Inflammatory macrophage treated with lipopolysaccharide for 4 hours (primary cell): ENCODE results near the gene ARFGAP1.
A peak's percentile ranks its signal among the peaks of the same experiment; 100 is the strongest.
"Not testable (repeated sequence)": the region's sequence is repeated elsewhere in the genome, so short reads cannot be mapped to it uniquely, and the experiment has no call there.

ENCODE experiments used
- DNase-seq: peaks from one replicate; pipeline ENCODE4 v3.0.0-alpha.2; 2020

Gene ARFGAP1

DNA sequence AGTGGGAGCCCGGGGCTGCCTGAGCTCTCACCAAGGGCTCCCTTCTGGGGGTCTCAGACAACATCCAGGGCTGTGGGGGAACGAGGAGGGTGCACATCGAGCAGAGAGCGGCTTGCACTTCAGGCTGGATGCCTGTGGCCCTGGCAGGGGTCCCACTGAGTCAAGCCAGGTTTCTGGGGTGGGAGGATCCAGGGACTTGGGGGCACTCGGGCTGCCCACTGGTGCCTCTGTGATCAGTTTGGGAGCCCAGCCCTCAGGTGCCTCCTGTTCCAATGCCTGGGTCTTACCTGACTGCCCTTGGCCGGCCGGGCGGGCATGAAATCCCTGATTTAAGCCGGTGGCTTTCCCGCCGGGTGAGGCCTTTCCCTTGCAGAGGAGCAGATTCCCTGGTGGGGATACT is 20.8 kb downstream of the ARFGAP1 start:
- no peak for DNase-seq

DNA sequence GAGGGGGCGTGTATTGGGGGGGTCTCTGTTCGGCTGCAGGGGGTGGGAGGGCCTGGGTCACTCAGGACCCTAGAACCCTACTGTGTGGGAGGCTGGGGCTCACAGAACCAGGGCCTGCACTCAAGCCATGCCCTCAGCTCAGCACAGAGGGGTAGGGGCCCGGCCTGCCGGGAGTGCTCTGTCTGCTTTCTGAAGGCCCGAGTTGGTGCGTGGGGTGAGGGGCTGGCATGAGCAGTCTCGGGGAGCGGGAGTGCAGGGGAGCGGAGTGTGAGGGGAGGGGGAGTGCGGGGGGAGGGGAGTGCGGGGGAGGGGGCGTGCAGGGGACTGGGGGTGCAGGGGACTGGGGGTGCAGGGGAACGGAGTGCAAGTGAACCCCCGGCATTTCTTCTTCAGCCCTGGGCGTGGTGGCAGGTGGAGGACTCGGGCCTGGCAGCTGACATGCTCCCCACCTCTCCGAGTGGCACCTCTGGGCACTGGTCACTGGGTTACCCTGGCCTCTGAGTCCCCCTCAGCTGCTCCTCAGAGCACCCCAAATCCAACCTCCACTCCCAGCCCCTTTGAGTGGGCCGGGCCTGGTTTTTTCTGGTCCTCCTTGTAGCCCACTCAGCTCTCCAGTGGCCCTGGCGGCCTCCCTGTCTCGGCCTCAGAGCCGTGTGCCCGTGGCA is 21.4 kb downstream of the ARFGAP1 start:
- no peak for DNase-seq

DNA sequence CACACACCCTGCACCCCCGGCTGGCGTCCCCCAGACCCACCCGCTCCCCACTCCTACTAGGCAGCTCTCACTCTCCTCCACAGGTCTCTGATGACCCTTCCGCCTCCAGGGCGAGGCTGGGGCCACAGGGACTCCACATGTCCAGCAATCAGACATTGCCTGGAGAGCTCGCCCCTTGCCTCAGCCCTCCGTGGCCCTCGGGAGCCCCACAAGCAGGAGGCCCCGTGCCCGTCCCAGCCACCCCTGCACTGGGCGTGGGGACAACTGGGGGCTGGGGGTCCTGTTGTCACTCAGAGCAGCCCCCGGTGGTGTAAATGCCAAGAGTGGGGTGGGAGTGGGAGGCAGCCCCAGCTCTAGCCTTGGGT is 21.9 kb downstream of the ARFGAP1 start:
- no peak for DNase-seq

GRCh38 chr20:63295018-63295417 is 22.4 kb downstream of the ARFGAP1 start:
- DNase-seq: no peak

DNA sequence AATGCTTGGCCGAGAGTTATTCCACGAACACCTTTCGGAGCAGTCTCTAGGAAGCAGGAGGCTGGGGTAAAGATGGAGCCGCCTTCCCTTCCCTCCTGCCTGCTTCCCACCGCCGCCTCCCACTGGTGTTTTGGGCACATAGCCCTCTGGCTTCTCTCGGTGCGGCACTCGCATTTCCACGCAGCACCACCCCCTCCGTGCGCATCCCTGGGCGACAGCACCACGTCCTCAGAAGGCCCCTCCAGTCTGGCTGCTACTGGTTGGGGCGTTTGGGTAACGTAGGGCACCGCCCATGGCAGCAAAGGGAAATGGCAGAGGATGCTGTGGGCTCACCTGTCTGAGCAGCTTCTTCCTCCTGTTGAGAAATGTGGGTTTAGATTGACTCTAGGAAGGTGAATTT is 22.8 kb downstream of the ARFGAP1 start:
- DNase-seq: no peak

- no peak for DNase-seq
These were observed 23.2 kb downstream of the ARFGAP1 start for GRCh38 chr20:63295846-63296245.

DNA sequence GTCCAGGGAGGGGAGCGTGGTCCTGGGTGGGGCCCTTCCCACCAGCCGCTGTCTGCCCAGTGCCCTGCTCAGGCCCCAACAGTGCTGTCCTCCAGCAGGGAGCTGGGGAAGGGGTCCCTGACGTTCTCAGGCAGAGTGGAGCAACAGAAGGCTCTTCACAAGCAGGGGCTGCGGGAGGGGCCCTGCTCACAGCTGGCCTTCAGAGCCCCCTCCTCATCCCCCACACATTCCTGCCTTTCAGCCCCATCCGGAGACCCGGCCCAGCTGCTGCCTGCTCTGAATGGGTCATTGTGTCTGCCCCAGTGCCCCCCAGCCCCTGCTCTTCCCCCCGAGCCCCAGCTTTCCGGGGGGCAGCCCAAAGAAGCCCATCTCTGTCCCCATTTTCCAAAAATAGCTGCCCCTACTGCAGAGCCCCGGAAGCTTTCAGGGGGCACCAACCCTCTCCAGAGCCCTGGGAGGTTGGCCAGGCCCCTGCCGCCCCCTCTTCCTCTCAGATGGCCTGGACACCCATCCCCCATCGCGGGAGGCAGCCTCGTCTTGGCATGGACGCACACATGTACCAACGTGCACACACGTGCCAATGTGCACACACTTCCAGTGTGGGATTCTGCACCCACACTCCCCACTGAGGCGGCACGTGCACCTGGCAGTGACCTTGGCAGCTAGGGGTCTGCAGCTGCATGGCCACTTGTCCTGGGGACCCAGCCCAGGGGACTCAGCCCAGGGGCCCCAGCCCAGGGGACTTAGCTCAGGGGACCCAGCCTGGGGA is 24.1 kb downstream of the ARFGAP1 start:
- DNase-seq: no peak

DNA sequence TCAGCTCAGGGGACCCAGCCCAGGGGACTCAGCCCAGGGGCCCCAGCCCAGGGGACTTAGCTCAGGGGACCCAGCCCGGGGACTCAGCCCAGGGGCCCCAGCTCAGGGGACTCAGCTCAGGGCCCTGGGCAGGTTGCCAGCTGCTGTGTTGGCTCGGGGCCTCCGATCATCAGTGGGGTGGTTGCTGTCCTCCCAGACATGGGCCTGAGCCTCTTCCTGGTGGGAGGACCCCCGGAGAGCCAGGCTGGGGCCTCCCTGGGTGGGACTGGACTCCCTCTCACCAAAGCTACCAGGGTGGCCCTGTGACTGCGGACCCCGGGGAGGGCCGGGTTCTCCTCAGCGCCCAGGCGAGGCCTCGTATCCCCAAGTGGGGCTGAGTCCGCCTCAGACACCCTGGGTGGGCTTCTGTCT is 24.8 kb downstream of the ARFGAP1 start:
- DNase-seq: no peak

DNA sequence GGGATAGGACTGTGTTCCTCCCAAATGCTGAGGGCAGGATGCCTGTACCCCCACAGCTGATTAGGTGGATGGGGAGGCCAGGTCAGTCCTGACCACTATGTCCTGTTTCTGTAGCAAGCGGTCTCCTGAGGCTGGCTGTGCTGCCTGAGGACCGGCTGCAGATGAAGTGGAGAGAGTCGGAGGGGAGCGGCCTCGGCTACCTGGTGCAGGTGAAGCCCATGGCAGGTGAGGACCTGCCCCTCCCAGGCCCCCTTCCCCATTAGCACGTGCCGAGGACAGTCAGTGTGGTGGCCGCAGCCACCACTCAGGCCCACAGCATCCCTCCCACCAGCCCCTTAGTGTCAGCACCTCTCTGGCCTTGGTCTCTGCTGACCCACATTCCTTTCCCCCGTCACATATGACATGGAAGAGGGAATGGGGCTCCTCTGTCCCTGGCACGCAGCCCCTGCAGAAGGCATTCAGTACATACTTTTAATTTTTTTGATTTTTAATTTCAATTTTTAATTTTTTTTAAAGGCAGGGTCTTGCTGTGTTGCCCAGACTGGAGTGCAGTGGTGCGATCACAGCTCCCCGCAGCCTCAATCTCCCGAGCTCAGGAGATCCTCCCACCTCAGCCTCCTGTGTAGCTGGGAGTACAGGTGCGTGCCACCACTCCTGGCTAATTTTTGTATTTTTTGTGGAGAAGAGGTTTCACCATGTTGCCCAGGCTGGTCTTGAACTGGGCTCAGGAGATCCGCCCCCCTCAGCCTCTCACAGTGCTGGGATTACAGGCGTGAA is 25.4 kb downstream of the ARFGAP1 start:
- DNase-seq: no peak

DNA sequence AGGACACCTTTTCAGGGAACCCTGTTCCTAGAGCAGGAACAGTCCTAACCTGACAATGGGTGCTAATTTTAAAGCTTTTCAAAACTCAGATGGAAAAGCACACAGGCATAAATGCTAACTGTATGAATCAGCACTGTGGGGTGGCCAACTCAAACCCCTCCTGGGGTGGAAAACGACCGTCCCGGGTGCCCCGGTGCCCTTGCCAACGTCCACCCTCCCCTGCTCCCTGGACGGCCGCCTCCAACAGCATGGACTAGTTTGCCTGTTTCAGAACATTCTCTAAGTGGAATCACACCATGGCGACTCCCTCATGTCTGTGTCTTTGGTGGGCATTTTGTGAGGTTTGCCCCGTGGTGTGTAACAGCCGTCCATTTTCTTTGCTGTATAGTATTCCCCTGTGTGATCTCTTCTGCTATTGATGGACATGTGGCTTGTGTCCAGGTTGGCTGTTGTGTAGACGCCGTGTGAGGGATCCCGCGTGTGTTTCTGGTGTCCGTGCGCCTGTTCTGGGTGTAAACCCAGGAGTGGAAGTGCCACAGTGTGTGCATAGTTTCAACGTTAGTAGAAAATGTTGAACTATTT is 26.2 kb downstream of the ARFGAP1 start:
- no peak for DNase-seq

DNA sequence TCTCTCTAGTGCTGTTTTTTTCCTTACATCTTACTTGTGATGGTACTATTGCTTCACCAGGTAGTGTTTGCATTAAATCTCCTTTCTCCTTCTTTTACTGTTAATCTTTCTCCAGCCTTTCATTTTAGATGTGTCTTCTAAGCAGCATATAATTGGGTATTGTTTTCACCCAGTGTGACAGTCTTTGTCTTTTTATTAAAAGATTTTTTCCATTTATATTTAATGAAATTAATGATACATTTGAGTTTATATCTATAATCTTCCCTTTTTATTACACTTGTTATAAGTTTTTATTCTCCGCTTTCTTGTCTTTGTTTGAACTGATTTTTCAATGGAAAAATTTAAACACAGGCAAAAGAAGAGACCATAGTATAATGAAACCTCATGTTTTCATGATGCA is 29.1 kb downstream of the ARFGAP1 start:
- no peak for DNase-seq

DNA sequence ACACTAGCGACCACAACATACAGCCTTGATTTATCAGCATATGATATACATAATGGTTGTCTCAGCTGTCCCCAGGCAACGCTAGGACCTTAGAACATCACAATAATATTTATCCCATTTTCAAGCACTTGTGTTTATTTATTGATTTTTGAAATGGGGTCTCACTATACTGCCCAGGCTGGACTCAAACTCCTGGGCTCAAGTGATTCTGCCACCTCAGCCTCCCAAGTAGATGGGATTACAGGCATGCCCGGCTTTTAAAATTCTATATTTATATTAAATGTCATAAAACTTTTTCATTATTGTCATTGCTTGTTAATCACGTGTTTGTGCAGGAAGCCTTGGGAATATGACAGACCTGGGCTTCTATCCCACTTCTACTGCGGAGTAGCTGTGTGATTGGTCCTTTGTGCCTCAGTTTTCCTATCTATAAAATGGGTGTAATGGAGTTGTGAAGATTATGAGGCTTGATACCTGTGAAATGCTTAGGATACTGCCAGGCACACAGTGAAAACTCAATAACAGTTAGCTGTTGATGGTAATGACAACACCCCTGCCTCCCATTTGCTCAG is 30.6 kb downstream of the ARFGAP1 start:
- DNase-seq: no peak

GRCh38 chr20:63305393-63305792 is 32.8 kb downstream of the ARFGAP1 start:
- DNase-seq: no peak

DNA sequence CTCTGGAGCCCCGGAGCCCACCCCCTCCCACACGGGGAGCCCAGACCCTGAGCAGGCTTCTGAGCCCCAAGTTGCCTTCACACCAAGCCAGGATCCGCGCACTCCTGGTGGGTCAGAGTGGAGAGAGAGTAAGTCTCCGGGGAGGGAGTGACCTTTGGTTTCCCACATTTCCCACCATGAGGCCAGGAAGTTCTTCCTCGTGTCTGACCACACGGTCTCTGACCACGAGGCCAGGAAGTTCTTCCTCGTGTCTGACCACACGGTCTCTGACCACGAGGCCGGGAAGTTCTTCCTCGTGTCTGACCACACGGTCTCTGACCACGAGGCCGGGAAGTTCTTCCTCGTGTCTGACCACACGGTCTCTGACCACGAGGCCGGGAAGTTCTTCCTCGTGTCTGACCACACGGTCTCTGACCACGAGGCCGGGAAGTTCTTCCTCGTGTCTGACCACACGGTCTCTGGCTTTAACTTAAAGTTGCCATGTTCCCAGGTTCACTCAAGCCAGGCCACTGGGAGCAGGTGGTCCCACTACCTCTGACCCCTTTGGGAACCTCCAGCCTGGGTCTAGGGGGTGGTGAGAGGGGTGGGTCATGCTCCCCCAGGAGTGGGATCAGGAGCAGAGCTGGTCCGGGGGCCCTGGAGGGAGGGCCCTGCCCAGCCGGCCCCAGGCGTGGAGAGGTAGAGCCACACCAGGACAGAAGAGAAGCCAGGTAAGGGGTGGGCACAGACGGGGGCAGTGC is 33.5 kb downstream of the ARFGAP1 start:
- DNase-seq: not testable (repeated sequence)

- no peak for DNase-seq
These were observed 34.3 kb downstream of the ARFGAP1 start for GRCh38 chr20:63306673-63307537.

GRCh38 chr20:63307538-63308217 is 35.1 kb downstream of the ARFGAP1 start:
- DNase-seq: no peak

DNA sequence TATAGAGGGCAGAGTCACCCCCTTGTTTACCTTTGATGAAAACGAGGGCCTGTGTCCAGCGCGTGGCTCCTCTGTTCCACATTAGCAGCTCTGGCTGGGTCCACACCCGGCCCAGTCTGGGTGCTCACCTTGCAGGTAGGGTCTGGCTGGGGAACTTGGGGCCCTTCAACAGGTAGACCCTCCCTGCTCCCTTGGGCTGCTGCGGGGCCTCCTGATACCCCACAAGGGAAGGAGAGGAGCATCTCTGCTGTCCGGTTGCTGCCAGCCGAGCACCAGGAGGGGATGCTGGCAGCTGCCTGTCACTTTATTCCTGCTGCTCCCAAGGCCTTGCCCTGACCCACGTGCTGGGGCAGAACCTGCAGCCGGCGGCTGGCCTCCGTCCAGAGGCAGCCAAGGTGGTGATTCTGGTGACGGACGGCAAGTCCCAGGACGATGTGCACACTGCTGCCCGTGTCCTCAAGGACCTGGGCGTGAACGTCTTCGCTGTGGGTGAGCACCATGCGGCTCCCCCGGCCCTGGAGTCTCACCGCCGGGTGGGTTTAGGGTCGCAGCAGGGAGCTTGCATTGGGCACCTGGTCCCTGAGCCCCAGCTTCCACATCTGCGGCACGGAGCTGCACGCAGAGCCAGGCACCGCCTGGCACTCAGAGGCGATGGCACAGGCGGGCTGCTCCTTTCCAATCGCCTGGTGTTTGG is 35.8 kb downstream of the ARFGAP1 start:
- no peak for DNase-seq

DNA sequence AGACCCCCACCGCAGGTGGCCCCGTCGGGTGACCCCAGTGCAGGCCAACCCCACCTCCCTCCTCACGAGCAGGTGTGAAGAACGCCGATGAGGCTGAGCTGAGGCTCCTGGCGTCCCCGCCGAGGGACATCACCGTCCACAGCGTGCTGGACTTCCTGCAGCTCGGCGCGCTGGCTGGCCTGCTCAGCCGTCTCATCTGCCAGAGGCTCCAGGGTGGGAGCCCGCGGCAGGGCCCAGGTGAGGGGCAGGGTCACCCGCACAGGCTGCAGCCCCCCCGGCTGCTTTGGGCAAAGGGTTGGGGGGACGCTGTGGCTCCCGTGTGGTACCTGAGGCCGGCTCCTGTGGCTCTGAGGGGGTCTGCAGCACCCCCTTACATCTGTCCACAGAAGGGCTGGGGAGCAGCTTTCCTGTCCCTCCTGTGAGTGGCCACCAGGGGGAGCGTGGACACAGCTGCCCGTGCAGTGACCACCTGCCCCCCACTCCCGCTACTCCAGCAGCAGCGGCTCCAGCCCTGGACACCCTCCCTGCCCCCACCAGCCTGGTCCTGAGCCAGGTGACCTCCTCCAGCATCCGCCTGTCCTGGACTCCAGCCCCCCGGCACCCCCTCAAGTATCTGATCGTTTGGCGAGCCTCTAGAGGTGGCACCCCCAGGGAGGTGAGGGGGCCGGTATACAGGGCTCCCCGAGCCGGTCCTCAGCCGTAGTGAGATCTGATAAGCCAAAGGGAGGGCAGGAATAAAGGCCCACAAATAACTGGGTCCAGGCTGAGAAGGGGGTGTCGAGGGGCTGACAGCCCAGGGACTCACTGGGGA is 36.9 kb downstream of the ARFGAP1 start:
- DNase-seq: peak; percentile 15

DNA sequence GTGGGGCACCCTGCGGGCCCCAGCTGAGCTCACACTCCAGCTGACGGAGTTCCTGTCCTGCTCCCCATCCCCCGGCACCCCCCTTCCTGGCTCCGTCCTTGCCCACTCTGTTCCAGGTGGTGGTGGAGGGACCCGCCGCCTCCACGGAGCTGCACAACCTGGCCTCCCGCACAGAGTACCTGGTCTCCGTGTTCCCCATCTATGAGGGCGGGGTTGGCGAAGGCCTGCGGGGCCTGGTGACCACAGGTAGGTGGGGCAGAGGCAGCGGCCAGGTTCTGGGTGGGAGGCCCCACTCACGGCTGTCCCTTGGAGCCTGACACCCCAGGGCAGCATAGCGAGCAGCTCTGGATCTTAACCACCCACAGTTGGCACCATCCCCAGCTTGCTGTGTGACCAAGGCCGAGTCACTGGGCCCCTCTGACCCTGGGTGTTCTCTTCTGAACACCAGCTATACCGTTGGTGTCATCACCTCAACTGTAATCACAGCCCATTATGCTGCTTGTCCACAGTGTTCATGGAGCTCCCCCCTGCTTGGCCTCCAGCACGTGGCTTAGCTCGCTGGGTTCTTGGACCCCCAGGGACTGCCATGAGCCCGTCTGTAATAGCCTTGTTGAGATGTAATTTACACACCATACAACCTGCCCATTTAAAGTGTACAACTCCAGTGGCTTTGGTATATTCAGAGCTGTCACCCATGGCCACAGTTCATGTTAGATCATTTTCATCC is 37.8 kb downstream of the ARFGAP1 start:
- no peak for DNase-seq
